ENCODE data around the gene CLDN4.

The CLDN4 gene

DNA sequence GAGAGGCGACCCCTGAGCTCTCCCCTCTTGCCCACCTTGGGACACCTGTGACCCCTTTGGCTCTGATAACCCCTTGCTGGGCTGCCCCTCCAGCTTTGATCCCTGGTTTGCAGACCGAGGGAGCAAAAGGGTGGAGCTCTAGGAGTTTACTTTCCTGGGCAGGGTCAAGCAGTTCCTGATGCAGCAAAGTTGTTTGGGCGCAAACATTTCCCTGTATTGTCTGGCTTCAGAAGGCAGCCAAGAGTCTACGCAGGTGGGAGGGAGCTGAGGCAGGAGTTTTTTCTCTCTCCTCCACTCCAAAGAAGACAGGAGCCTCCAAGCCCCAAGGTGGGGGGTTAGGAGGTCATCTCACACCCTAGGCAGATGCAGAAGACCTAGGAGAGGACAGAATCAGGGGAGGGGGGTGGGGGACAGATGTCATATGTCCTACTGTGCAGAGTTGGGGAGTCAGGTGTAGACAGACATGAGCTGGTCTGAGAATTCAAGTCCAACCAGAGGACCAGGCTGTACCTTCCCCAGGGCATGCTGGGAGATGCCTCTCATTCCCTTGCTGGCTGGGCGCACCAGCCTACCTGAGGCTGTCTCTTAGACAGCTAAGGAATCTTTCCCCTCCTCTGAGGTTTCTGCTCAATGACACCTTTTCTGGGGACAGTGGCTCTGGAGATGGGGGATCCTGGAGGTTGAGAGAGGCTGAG lies 50.7 kb downstream of the CLDN4 start:
- H3K27ac ChIP-seq = no peak overlapping the region
- DNase-seq (ENCODE audit: low spot score) = no peak
- CTCF ChIA-PET = interaction anchor here (0.9 kb wide), 1 partner anchor 146 kb away, joined by 3 read pairs; no protein-coding TSS in a partner anchor
- TF ChIP-seq CTCF (conservative IDR thresholded peaks at IDR 0.05; ENCODE audit: low read depth) = no peak
- POLR2A ChIA-PET (ENCODE audit: low non-redundant PET) = no interaction called here

- no peak for TF ChIP-seq CTCF (conservative IDR thresholded peaks at IDR 0.05; ENCODE audit: low read depth)
- no peak overlapping the region for H3K27ac ChIP-seq
- POLR2A ChIA-PET (ENCODE audit: low non-redundant PET) = no interaction called here
- no peak for DNase-seq (ENCODE audit: low spot score)
- CTCF ChIA-PET = interaction anchor here (0.9 kb wide), 1 partner anchor 145 kb away, joined by 3 read pairs; no protein-coding TSS in a partner anchor
Measured at GRCh38 chr7:73882047-73882402, 51.2 kb downstream of the CLDN4 start.

Data from RWPE1 (cell line).